HepG2 (cell line): ENCODE results near the gene DMPK. TPM values are rescaled to one million over a fixed set of nuclear protein-coding genes. Genes with fewer than 3 reads are reported as not detected.
A peak's percentile ranks its signal among the peaks of the same experiment; 100 is the strongest.

Experiments used
- ATAC-seq: fragments of 200-7000 bp; cut with Tn5 transposase; 3 replicates; pipeline ENCODE4 v1.9.1; 2020; ENCODE audit warnings: mild to moderate bottlenecking, moderate library complexity
- BruUV-seq: library from RNA; stranded (reverse); fragments of 400-500 nt; replicated peaks from 2 replicates; lab custom pipeline; 2021; lab: Mats Ljungman, UMichigan
- CTCF ChIA-PET: fragments of 300-600 bp; formaldehyde crosslinking; extraction: SDS; loops from one replicate; lab custom pipeline; 2021; ENCODE audit warnings: low total read pairs, inconsistent platforms, low intra/inter-chr PET ratio; lab: Yijun Ruan, JAX
- POLR2A ChIA-PET: fragments of 350-600 bp; sonication (Branson Sonifier 250); formaldehyde crosslinking; loops from one replicate; lab custom pipeline; 2020; ENCODE audit warnings: antibody characterized with exemption, inconsistent platforms; lab: Yijun Ruan, JAX
- DNase-seq: peaks from one replicate; pipeline ENCODE4 v3.0.0-alpha.2; 2015; ENCODE audit warnings: low spot score
- FAIRE-seq: peaks from 3 replicates; lab custom pipeline; 2011; peaks lifted over from hg19 to GRCh38; lab: Jason Lieb, UNC
- H2AFZ ChIP-seq: one replicate; pipeline ENCODE4 v1.6.1; 2011; ENCODE audit warnings: low read length, inconsistent platforms
- H3K27ac ChIP-seq: fragments of 300-600 bp; 3 replicates; pipeline ENCODE4 v1.8.0; 2011; ENCODE audit warnings: mixed run types, mild to moderate bottlenecking, mixed read lengths, low read length, inconsistent platforms; ENCODE audit not compliant: insufficient read depth; ENCODE audit errors: extremely low read length
- H3K27me3 ChIP-seq, 2 experiments: fragments of 200-600 bp in 1 of 2; 2 replicates in 1 of 2; 3 replicates in 1 of 2; pipeline versions ENCODE4 v1.6.0 to v1.8.0; 2011; ENCODE audit warnings: low read length in 2 of 2, mild to moderate bottlenecking in 2 of 2, moderate library complexity in 2 of 2, inconsistent platforms in 1 of 2; ENCODE audit not compliant: insufficient read depth in 2 of 2, control insufficient read depth in 1 of 2
- H3K36me3 ChIP-seq, 2 experiments: fragments of 200-600 bp in 1 of 2; replicated peaks in 1 of 2; 2 replicates in 1 of 2; 3 replicates in 1 of 2; pipeline versions ENCODE4 v1.5.1 to v1.8.0; 2011; ENCODE audit warnings: low read length in 2 of 2, inconsistent platforms in 1 of 2; ENCODE audit not compliant: insufficient read depth in 2 of 2, control insufficient read depth in 1 of 2
- H3K4me1 ChIP-seq: 2 replicates; pipeline ENCODE4 v1.5.1; 2012; ENCODE audit warnings: low read length, inconsistent platforms; ENCODE audit not compliant: insufficient read depth
- H3K4me2 ChIP-seq: 2 replicates; pipeline ENCODE4 v1.6.0; 2011; ENCODE audit warnings: low read depth, low read length, inconsistent platforms
- H3K4me3 ChIP-seq, 3 experiments: fragments of 200-600 bp in 1 of 3; sonication (generic), shearing (Covaris generic) in 1 of 3; replicated peaks in 1 of 3; 2 replicates each; pipeline ENCODE4 v1.5.1; 2011 to 2016; ENCODE audit warnings: low read length in 3 of 3, inconsistent platforms in 2 of 3, low read depth in 2 of 3, mild to moderate bottlenecking in 2 of 3, control low read depth in 1 of 3, mixed read lengths in 1 of 3; ENCODE audit not compliant: insufficient read depth in 1 of 3
- H3K79me2 ChIP-seq: one replicate; pipeline ENCODE4 v1.6.1; 2011; ENCODE audit warnings: low read length, inconsistent platforms; ENCODE audit not compliant: insufficient read depth
- H3K9ac ChIP-seq: 2 replicates; pipeline ENCODE4 v1.6.0; 2011; ENCODE audit warnings: mild to moderate bottlenecking, low read depth, low read length, inconsistent platforms; ENCODE audit not compliant: insufficient read depth
- H3K9me3 ChIP-seq: 2 replicates; pipeline ENCODE4 v1.5.1; 2012; ENCODE audit warnings: mild to moderate bottlenecking, low read length
- H4K20me1 ChIP-seq: 2 replicates; pipeline ENCODE4 v1.6.0; 2011; ENCODE audit warnings: inconsistent platforms, mild to moderate bottlenecking, low read length, moderate library complexity; ENCODE audit not compliant: insufficient read depth
- AFF4 ChIP-seq: sonication (generic); formaldehyde crosslinking; IDR thresholded peaks from 2 replicates; pipeline ENCODE4 v1.4.0; 2020; ENCODE audit warnings: missing genetic modification reagents
- KAT2B ChIP-seq: fragments of 150-350 bp; IDR thresholded peaks from 2 replicates; pipeline ENCODE4 v1.6.1; 2014; ENCODE audit warnings: low read depth, low read length, borderline replicate concordance
- MAFF ChIP-seq: IDR thresholded peaks from 2 replicates; pipeline ENCODE4 v1.6.1; 2011; ENCODE audit warnings: low read depth, low read length, improper control_type of control experiment
- MAFK ChIP-seq, 2 experiments: IDR thresholded peaks in 1 of 2; conservative IDR thresholded peaks in 1 of 2; 2 replicates each; pipeline ENCODE4 v1.6.1; 2011; ENCODE audit warnings: improper control_type of control experiment in 2 of 2, low read length in 2 of 2
- MED13 ChIP-seq: sonication (generic); formaldehyde crosslinking; IDR thresholded peaks from 2 replicates; pipeline ENCODE4 v1.5.0; 2020; ENCODE audit warnings: missing genetic modification reagents
- MXI1 ChIP-seq: IDR thresholded peaks from 3 replicates; pipeline ENCODE4 v1.6.1; 2012; ENCODE audit warnings: low read depth, low read length, inconsistent platforms, borderline replicate concordance
- MZF1 ChIP-seq: sonication (generic); formaldehyde crosslinking; IDR thresholded peaks from 2 replicates; pipeline ENCODE4 v1.8.1; 2023; ENCODE audit warnings: mild to moderate bottlenecking, missing genetic modification reagents, borderline replicate concordance
- NFE2L2 ChIP-seq: fragments of 150-350 bp; IDR thresholded peaks from 2 replicates; pipeline ENCODE4 v1.6.1; 2014; ENCODE audit warnings: low read length
- PAF1 ChIP-seq: IDR thresholded peaks from 2 replicates; pipeline ENCODE4 v1.6.1; 2016; ENCODE audit warnings: missing genetic modification reagents, missing compliant biosample characterization
- RELA ChIP-seq: sonication (generic); formaldehyde crosslinking; IDR thresholded peaks from 2 replicates; pipeline ENCODE4 v1.4.0; 2020; ENCODE audit warnings: missing genetic modification reagents
- ZBTB8A ChIP-seq: sonication (generic); formaldehyde crosslinking; IDR thresholded peaks from 2 replicates; pipeline ENCODE4 v1.4.0; 2020; ENCODE audit warnings: mild to moderate bottlenecking, low read depth, missing genetic modification reagents, borderline replicate concordance
- ZNF407 ChIP-seq: sonication (generic); formaldehyde crosslinking; IDR thresholded peaks from one replicate; pipeline ENCODE4 v1.5.1; 2020; ENCODE audit warnings: mild to moderate bottlenecking, missing genetic modification reagents; ENCODE audit errors: not compliant biosample characterization
- ZNF605 ChIP-seq: sonication (generic); formaldehyde crosslinking; IDR thresholded peaks from 2 replicates; pipeline ENCODE4 v1.8.0; 2022; ENCODE audit warnings: mild to moderate bottlenecking, missing genetic modification reagents
- WGBS: methylation state at CpG from one replicate; pipeline ENCODE4 v1.1.6; 2017; ENCODE audit warnings: low lambda C conversion rate; 5-methylcytosine and 5-hydroxymethylcytosine counted together
- in situ Hi-C: cut with HindIII; loops from 2 replicates; pipeline ENCODE4 v1.10.0; 2017; ENCODE audit warnings: low pct_unique_long_range_greater_than_20kb; ENCODE audit not compliant: extremely low pct_ligation_motif_present
- intact Hi-C: fragments of 100-400 bp; cut with micrococcal nuclease; formaldehyde crosslinking; loops from one replicate; pipeline ENCODE4 v1.10.0; 2022; ENCODE audit not compliant: unreplicated experiment
- polyA plus RNA-seq, 8 experiments: library from polyadenylated mRNA; depleted of rRNA in 3 of 8; stranded (reverse) in 7 of 8; unstranded in 1 of 8; fragments of >200 nt; fragmentation: Illumina TruSeq in 4 of 8; extraction: Trizol in 4 of 8; gene quantifications; 2 replicates each; pipeline versions ENCODE4 v1.2.1 to v1.2.3, GENCODE V29; 2011 to 2016; ENCODE audit warnings: low read depth in 4 of 8, missing spikeins in 1 of 8, mixed read lengths in 1 of 8; ENCODE audit not compliant: insufficient read depth in 1 of 8
- total RNA-seq, 5 experiments: library from RNA; depleted of rRNA; stranded (reverse); fragments of >200 nt; fragmentation: Illumina TruSeq; extraction: Trizol; gene quantifications; 2 replicates each; pipeline ENCODE4 v1.2.3, GENCODE V29; 2016; ENCODE audit warnings: low read depth in 1 of 5

DMPK gene
- total and polyA plus RNA-seq, 2 of the 13 experiments (the other 11 are each of a cell fraction or from before 2014, with no cell fraction given): 5.3 to 8.8 TPM

- H3K27ac ChIP-seq: no peak overlapping the region
- H3K9ac ChIP-seq: no peak overlapping the region
- in situ Hi-C loops (loop anchor here (10.0 kb wide), 1 partner anchor 205 kb away; no protein-coding TSS in a partner anchor), intact Hi-C loops (no loop called here)
- peaks cover 0 to 4% of the 10 kb centered on the region in 2 experiments; a peak in 2 of 5 replicates for H3K27me3 ChIP-seq
- H2AFZ ChIP-seq: no peak overlapping the region
- ChIA-PET POLR2A (no interaction called here), CTCF (no interaction called here)
- 33% methylated on average over 7 of the region's 7 CpGs for WGBS
- FAIRE-seq (no peak), DNase-seq (no peak), ATAC-seq (peak; percentile 34; the same call in 1 of the 3 replicates)
- no peaks in the 10 kb centered on the region for H3K79me2 ChIP-seq
- BruUV-seq: no TSS peak
- H3K4me2 ChIP-seq: peak overlapping the region; percentile 47
- H3K4me1 ChIP-seq: peaks cover 8% of the 10 kb centered on the region
- H3K4me3 ChIP-seq: no peak overlapping the region
- no peaks in the 10 kb centered on the region for H3K9me3 ChIP-seq
- H3K36me3 ChIP-seq: peaks cover 0 to under 1% of the 10 kb centered on the region in 2 experiments; a peak in 1 of 5 replicates
- H4K20me1 ChIP-seq: no peaks in the 10 kb centered on the region
- TF ChIP-seq ZNF605 (CRISPR knock-in tag): no peak
- TF ChIP-seq ZNF407 (CRISPR knock-in tag): no peak
- TF ChIP-seq ZBTB8A: no peak
- TF ChIP-seq MED13 (CRISPR knock-in tag): no peak
- peak; percentile 98 for TF ChIP-seq MAFK (conservative IDR thresholded peaks at IDR 0.05 in 1 of 2, IDR thresholded peaks at IDR 0.05 in 1 of 2; ENCODE audit: low read length in 2 of 2)
- TF ChIP-seq KAT2B: no peak
- TF ChIP-seq NFE2L2: peak; percentile 86
- no peak for TF ChIP-seq MZF1 (CRISPR knock-in tag)
- no peak for TF ChIP-seq AFF4 (CRISPR knock-in tag)
- TF ChIP-seq MXI1: no peak
- no peak for TF ChIP-seq RELA (CRISPR knock-in tag)
- peak; percentile 97 for TF ChIP-seq MAFF
- no peak for TF ChIP-seq PAF1 (CRISPR knock-in tag)
Observed at GRCh38 chr19:45809643-45810159, 27.4 kb upstream of the DMPK start.
